AG08395 (cell line): ENCODE results near the gene ADCY10.
"Not testable (repeated sequence)": the region's sequence is repeated elsewhere in the genome, so short reads cannot be mapped to it uniquely, and the experiment has no call there.

Experiments used
- DNase-seq: peaks from one replicate; pipeline ENCODE4 v3.0.0; 2012; ENCODE audit warnings: mixed read lengths, low spot score

Gene ADCY10

DNA sequence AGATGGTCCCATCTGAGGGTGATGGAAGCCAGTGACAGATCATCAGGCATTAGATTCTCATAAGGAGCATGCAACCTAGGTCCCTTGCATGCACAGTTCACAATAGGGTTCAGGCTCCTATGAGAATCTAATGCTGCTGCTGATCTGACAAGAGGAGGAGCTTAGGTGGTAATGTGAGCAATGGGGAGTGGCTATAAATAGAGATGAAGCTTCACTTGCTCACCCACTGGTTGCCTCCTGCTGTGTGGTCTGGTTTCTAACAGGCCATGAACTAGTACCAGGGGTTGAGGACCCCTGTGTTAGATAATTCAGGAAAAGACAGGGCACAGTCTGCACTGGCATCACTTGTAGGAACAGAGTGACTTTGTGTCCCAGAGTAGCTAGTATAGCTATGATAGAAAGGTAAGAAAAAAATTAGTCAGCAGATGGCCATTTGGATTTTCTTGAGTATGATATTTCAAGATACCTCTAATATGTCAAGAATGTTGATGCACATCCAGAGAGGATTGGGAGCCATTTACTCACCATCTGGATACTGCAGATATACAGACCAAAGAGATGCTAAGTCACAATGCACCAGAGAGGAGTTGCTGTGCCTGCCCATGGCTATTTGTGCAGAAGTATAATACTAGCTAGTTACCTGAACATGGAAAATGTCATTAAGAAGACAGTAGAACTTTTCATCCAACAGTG is 53.6 kb downstream of the ADCY10 start:
- peak; percentile 14 for DNase-seq

DNA sequence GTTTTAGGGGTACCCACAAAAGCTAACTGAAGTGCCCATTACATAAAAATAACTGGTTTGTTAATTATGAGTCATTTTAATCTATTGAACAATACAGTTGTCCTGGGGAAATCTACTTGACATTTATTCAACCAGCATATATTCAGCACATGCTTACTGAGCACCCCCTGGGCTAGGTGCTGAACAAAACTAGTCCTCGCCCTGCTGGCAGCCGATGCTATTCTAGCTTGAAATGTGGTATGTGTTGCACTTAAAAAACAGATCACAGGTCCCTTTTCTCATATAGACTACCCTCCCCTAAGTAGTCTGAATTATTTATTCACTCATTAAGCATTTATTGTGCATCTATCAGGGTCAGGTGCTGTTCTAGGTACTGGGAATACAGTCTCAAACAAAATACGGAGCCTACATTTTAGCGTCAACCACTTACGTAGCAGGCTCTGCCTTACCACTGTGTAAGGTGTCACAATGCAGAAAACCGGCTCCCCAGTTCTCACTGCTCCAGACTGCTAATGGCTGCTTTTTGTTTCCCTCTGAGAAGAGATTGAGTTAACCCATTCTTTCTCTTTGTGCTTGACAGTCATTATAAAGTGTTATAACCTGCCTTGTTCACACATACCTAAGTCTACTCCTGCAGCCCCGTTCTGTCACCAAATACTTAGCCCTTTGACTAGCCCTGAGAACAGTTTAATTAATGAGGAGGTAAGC is 57.1 kb downstream of the ADCY10 start:
- DNase-seq, result no peak

DNA sequence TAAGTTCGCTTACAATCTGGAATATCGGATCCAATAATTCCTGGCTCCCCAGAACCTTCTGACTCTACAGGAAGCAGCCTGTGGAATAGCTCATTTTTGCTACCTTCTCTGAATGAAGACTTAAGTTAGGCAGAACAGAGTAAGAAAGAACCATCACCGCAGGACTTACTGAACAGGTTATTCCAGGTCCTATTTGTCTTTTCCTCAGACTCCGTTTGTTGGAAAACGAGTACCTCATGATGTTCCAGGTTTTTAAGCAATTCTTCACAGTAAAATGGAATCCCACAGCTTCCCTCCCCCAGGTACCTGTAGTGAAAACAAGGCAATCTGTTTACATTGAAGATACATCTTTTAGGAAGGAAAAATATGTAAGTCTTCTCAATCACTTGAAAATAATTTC is 59.8 kb downstream of the ADCY10 start:
- DNase-seq, result no peak

DNA sequence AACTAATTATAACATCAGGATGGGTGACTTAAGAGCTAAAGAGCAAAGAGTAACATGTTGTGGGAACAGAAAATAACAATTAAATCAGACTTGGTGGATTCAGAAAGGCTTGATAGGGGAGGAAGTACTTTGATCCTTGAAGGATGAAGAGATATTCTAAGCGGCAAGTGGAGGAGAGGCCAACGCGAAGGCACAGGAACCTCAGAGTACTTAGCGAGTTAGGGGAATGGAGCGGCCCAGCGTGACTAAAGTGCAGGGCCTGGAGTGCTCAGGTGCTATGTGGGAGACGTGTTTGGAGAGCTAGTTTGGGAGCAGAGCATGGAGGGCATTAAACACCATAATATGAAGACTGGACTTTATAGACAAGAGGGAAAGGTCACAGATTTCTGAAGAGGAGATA is 64.3 kb downstream of the ADCY10 start:
- DNase-seq, result no peak

DNA sequence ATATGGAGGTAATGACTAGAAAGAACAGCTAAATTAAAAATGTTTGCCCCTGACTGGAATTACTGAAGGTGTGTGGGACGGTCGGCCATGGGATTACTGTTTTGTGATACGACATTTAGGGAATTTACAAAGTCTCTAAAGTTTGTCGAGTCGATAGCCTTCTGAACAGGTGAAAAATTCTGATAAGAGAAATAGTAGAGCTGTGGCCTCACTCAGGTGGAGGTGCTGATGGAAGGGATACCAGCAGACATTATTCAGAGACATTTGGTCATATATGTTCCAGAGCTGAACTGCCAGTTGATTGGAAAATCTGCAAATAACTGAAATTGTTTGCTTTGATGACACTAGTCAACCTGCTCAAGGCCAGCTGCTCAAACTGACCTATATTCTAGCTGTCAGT is 71.1 kb downstream of the ADCY10 start:
- DNase-seq, result no peak

DNA sequence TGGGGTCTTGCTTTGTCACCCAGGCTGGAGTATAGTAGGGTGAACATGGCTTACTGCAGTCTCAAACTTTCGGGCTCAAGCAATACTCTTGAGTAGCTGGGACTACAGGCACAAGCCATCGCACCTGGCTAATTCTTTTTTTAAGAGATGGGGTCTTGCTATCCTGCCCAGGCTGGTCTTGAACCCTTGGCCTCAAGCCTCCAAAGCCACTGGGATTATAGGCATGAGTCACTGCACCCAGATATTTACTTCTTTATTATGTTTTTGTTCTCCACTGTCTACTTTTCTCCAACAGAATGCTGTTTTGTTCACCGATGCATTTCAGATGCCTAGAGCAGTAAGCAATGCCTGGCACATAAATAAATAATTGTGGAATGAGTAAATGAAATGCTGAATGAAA is 72.4 kb downstream of the ADCY10 start:
- no peak for DNase-seq

DNA sequence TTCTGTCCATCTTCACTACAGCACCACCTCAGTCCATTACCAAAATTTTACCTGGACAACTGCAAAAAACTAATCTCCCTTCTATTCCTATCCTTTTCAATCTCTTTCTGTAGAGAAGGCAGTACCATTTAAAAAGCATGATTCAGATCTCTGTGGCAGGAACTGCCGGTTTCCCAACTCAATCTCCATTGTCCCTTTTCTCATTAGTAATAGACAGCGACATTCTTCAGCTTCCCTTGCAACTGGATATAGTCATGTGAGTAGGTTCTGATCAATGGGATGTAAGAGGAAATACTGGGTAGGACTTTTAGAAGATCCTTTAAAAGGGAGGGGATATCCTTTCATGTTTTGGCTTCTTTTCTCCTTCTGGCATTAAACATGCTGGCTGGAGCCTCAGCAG is 74.9 kb downstream of the ADCY10 start:
- DNase-seq, result no peak

DNA sequence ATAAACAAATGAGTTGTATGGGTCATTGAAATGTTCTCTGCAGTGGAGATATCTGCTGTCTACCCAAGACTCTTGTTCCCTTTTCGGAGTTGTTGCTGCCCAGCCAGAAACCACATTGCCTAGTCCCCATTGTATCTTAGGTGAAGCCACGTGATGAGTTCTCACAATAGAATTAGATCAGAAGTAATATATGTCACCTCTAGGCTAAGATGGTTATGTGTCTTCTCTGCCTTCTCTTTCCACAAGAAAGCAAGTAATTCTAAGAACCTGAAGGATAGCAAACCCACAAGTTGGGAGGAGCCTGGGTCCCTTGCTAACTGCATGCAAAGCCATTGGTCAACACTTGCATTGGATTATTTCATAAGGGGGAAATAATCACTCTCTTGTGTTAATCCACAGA is 76.6 kb downstream of the ADCY10 start:
- no peak for DNase-seq

DNA sequence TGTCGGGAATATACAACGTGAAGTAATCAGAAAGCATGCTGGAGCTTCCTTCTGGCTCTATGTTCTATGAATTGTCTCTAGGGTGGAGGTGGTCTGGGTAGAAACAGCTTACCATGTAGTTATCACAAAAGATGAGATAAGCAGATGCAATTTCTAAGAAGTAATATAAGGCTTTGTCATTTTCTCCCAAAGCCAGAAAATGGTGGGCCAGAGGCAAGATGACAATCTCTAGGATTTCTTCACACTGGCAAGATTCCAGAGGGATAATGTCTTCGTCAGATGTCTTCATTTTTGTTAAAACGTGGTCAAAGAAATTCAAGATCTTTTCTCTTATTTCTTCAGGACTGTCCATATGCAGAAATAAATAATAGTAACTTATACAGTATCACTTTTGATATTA is 77.7 kb downstream of the ADCY10 start:
- DNase-seq, result no peak

DNA sequence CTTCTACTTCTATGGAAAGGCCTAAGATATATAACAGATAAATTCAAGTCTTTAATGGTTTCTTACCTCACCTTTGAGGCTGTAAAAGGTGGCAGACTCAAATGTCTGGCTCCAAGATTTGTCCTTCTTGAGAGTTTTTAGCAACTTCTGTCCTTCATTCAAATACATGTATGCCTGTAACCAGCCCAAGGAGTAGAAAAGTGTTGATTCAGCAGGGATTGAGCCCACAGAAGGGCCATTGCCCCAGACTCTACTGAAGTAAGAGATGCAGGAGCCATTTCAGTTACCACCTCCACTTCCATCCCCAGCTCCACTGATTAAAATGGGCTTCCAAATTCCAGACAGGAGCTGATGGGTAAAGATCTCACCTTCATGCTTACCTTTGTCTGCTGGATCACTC is 80.0 kb downstream of the ADCY10 start:
- DNase-seq, result no peak

DNA sequence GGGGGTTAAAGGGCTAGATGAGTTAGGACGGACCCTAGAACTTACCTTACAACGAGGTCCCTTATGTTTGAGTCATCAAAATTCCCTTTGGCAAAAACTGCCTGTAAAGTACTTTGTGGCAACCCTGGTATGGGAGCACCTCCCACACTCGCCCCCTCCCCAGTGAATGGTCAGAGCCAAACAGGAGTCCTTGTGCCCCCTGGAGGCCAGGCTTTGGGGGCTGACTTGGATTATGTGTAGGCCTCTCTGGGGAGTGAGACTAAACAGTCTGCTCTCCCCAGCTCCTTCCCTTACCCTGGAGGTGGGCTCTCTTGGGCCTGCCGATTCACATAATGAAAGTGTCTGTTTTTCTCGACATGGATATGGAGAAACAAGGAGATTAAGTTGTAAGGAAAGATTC is 81.2 kb downstream of the ADCY10 start:
- DNase-seq, result no peak

DNA sequence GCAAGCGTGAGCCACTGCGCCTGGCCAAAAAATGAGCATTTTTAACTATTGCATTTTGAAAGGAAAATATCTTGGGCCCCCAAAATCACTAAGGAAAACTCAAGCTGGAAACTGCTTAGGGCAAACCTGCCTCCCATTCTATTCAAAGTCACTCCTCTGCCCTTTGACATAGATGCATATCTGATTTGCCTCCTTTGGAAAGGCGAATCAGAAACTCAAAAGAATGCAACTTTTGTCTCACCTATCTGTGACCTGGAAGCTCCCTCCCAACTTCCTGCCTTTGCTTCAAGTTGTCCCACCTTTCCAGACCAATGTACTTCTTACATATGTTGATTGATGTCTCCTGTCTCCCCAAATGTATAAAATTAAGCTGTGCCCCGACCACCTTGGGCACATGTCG is 83.3 kb downstream of the ADCY10 start:
- DNase-seq, result not testable (repeated sequence)

DNA sequence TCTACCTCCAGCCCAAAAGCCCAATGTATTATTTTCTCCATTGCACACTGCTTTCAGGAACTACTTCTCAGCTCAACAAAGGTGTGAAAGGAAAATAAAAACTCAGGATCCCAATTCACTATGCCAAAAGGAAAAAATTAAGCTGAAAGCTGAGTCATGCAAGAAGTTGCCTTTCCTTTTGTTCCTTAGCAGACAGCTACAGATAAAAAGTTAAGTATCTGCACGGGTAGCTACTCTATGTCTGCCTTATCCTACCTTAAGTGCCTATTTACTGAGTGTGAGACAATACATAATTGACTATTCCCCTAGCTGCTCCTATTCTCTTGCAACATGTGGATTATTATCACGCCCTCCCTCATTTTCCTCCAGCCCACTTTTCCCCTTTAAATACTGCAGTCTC is 84.1 kb downstream of the ADCY10 start:
- no peak for DNase-seq

DNA sequence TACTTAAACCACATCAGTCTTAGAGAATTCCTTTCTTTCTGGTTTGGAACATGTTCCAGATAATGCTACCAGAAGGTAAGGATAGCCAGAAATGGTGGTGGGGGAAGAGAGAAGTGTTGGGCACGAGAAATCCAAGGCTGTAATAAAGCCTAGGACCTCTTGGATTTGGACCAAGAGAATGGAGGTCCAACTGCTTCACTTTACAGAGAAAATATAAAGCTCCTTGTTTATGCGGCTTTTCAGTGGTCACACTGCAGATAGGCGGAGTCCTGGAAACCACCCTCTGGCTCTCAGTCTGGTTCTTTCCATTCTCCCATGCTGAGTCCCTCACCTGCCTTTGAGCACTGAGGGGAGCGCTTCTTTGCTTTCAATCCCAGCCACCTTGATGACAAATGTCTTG is 87.8 kb downstream of the ADCY10 start:
- DNase-seq, result no peak

DNA sequence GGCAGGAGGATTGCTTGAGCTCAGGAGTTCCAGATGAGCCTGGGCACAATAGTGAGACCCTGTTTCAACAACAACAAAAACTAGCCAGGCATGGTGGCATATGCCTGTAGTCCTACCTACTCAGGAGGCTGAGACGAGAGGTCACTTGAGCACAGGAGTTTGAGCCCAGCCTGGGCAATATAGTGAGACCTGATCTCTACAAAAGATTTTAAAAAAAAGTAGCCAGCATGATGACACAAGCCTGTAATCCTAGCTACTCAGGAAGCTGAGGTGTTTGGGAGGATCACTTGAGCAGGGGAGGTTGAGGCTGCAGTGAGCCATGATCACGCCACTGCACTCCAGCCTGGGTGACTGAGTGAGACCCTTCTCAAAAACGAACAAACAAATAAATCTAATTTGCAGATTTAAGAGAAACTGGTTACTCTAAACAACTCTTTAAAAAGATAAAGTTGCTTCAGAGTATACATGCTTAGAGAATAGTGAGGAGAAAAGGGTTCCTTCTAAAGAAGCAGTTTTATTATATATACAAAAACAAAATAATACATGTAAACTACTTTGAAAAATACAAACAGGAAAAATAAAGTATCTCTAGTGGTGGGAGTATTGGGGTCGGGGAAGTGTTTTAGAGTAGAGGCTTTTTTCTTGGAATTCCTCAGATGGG is 88.4 kb downstream of the ADCY10 start:
- DNase-seq, result no peak

DNA sequence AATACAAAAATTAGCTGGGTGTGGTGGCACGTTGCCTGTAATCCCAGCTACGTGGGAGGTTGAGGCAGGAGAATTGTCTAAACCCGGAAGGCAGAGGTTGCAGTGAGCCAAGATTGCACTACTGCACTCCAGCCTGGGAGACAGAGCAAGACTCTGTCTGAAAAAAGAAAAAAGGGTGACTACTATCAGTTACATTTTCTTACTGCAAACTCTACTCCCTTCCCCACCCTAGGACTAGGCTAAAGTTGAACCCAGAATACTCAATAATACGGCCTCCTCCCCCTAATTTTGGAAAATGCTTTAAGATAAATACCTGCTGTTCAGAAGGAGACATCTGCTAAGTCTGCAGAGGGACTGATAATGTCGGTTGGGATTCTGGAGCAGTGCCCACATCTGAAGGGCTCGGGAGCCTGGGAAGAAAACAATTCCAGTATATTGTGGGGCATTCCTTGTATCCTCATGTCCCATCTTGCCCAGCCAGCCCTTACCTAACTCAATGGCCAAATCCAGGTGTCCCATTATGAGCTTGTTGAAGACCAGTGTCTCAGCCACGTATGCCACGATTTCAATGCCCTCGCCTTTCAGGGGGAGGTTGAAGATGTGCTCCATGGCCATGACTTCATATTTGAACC is 89.7 kb downstream of the ADCY10 start:
- DNase-seq, result no peak

DNA sequence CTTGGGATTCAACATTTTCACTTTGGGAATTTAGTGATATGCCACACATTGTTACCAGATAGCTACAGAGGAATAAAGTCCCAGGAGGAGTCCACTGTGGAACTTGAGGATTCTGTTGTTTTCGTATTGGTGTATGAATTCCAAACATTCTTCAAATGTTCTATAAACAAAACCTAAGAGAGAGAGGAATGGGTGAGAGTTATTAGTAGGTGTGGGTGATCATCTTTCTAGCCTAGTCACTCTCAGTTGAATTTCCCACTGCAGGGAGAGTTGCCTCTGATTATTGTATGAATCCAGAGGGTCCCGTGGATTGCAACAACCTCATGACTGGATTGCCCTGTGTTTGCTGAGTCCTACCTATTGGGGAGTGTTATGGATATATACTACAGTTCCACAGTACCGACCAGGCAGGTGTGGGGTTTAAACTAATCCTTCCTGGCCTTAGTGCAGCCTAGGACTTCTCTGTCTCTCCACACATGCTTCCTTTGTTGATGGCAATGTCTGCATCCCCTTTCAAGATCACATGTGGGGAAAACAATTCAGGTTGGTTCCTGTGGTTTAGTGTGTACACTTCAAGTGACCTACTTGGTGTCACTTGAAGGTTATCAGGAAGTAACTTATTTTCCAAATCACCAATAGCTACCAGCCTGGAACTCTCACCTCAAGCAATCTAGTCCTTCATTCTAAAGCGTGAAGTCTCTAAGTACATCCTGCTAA is 91.8 kb downstream of the ADCY10 start:
- peak; percentile 24 for DNase-seq

DNA sequence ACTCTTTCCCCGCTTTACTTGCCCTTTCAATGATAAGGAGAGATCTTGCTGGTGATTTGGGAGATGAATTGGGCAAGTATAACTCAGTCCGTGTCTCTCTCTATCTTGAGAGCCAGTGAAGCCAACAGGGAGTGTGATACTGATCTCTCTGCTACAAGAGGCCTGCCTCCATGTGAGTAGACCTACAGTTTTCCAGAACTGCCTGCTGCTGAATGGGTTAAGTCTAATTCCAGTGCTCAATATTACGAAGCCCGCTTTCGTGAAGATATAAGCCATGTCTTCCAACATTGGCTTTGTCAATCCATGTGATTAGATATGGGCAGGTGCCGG is 92.6 kb downstream of the ADCY10 start:
- DNase-seq, result no peak

DNA sequence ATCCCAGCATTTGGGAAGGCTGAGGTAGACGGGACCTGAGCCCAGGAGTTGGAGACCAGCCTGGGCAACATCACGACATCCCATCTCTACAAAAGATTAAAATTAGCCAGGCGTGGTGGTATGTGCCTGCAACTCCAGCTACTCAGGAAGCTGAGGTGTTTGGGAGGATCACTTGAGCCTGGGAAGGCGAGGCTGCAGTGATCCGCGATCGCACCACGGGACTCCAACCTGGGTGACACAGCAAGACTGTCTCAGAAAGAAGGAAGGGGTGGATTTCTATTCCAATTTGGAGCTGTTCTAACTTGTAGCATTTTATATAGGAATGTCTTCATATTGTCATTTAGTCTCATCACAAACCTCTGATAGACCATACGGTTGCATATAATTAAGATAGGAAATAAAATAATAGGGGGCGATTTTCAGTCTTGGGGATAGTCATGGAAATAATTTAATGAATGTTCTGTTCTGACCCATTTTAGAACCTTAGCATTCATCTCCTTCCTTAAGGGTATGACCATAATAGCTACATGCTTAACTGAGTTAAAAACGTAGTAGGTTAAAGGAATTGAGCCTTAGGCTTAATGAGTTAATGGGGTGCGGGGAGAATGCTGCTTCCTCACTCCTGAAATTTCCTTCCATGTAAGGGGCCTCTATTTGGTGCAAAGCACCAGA is 93.1 kb downstream of the ADCY10 start:
- DNase-seq, result no peak

DNA sequence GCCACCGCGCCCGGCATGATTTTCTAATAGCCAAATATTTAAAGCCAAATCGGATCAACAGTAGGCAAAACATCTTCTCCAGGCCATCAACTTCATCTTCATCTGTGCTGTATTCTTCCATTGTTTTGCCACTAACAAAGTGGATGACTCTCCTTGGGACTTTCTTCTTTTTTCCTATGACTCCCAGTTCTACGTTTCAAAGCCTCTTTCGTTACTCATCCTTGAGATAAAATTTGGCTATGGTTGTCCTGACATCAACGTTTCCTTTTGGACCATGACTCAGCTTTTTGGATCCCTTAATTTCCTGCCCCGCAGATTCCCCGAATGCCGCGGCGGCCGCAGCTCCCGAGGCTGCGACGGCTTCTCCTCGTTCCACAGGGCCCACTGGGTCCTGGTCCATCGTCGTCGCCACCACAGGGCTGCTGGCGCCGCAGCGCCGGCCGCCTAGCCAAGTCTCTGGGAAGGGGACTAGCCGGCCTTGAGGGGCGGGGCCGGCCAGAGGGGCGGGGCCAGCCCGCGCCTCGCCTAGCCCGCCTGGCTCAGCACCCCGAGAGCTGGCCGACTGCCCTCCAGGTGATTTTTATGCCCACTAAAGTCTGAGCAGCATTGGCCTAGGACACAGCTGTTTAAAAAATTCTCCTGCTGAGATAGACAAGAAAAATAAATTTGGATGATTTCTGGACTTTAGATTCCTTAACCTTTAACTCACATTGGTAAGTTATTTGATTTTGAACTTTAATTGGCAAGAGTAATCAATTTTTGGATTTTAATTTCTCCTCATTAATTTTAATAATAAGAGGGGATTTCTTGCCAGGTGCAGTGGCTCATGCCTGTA is 93.9 kb downstream of the ADCY10 start:
- peak; percentile 94 for DNase-seq

DNA sequence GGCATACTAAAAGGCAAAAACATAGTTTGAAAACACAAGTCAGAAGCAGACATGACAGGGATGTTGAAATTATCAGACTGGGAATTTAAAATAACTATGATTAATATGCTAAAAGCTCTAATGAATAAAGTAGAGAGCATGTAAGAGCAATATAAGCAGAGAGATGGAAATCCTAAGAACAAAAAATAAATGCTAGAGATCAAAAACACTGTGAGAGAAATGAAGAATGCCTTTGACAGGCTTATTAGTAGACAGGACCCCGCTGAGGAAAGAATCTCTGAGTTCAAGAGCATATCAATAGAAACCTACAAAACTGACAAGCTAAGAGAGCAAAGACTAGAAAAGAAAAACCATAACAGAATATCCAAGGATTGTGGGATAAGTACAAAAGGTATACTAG is 98.3 kb downstream of the ADCY10 start:
- DNase-seq, result no peak
